Osteocyte (in vitro differentiated cells): Measurements from ENCODE around the gene CNTNAP1. TPM values are rescaled to one million over a fixed set of nuclear protein-coding genes. Genes with fewer than 3 reads are reported as not detected.

Experiments used
- DNase-seq: peaks from one replicate; pipeline ENCODE4 v3.0.0; 2021; ENCODE audit warnings: mixed read lengths; ENCODE audit not compliant: unreplicated experiment; ENCODE audit errors: extremely low spot score
- H3K27ac Mint-ChIP-seq: one replicate; pipeline ENCODE4 v1.8.0; 2021; ENCODE audit warnings: mild to moderate bottlenecking, mixed read lengths; ENCODE audit not compliant: unreplicated experiment
- H3K27me3 Mint-ChIP-seq: one replicate; pipeline ENCODE4 v1.8.0; 2021; ENCODE audit warnings: mixed read lengths; ENCODE audit not compliant: unreplicated experiment
- H3K36me3 Mint-ChIP-seq: one replicate; pipeline ENCODE4 v1.8.0; 2021; ENCODE audit warnings: mixed read lengths; ENCODE audit not compliant: unreplicated experiment
- H3K4me1 Mint-ChIP-seq: one replicate; pipeline ENCODE4 v1.8.0; 2021; ENCODE audit warnings: mixed read lengths; ENCODE audit not compliant: unreplicated experiment
- H3K4me3 Mint-ChIP-seq: one replicate; pipeline ENCODE4 v1.8.0; 2021; ENCODE audit warnings: mild to moderate bottlenecking, moderate library complexity, mixed read lengths; ENCODE audit not compliant: unreplicated experiment
- H3K9me3 Mint-ChIP-seq: one replicate; pipeline ENCODE4 v1.8.0; 2021; ENCODE audit warnings: mixed read lengths; ENCODE audit not compliant: unreplicated experiment
- total RNA-seq: library from RNA; stranded (reverse); gene quantifications from 2 replicates; pipeline ENCODE4 v1.2.1, GENCODE V29; 2021
- TF ChIP-seq, protein P1 (sequence below): fragments of 200-600 bp; sonication (generic); IDR thresholded peaks from 2 replicates; pipeline ENCODE4 v1.5.0; 2021; ENCODE audit warnings: antibody characterized with exemption, mild to moderate bottlenecking, moderate library complexity

Gene CNTNAP1
- total RNA-seq, 1 donor from 2014 or later: 35.8 TPM

DNA sequence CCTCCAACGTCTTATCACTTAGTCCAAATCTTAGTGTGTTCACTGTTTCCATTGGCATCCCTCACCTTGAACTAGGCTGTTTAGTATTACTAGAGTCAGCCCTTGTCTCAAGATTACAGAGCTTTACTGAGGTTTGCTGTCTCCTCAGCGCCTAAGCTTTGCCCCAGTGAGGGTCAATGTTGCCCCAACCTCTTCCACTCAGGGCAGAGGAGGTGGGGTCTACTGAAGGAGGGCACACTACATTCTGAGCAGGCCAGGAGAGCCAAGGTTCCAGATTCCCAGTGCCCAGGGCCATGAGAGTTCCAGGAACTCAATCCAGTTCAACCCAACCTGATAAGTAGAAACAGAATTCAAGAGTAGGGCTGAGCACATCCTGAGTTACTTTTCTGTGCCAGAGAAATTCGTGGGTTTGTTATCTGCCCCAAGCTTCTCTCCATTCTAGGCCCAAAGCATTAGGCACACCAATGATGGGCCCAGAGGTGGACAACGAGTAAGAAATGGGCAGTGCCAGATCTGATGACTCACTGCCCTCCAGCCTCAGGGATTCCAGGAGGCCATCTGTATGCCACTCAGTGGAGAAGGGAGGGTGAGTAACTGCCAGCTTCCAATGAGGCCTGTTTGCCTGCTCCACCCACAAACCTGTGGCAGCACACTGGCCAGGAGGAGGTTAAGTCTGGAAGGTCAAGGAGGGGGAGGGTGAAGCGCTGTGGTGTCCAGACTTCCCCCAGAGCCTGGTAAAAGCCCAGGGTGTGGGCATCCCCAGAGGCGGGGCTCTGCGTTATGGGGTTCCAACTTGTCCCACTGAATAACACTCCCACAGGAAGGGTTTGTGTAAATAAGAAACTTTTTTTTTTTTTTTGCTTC lies 15.0 kb upstream of the CNTNAP1 start:
- peak; percentile 89 for DNase-seq

DNA sequence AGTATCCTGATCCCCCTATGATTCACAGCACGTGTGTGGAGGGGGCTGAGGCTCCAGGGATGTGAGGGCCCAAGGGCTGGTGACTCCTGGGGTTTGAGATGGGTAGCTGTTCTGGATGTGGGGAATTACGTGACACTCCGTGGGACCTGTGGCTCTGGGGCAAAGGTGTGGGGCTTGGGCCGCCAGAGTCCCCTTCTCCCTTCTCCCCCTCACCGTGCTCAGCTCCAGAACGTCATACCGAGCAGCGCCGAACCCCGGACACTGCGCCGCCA lies 12.7 kb upstream of the CNTNAP1 start:
- DNase-seq: no peak
- H3K27me3 Mint-ChIP-seq: no peaks in the 10 kb centered on the region
- H3K36me3 Mint-ChIP-seq: peaks cover 27% of the 10 kb centered on the region
- peaks cover 39% of the 10 kb centered on the region for H3K4me1 Mint-ChIP-seq
- peak overlapping the region; percentile 2 for H3K27ac Mint-ChIP-seq
- no peak overlapping the region for H3K4me3 Mint-ChIP-seq
- no peaks in the 10 kb centered on the region for H3K9me3 Mint-ChIP-seq
- TF ChIP-seq, protein P1, sequence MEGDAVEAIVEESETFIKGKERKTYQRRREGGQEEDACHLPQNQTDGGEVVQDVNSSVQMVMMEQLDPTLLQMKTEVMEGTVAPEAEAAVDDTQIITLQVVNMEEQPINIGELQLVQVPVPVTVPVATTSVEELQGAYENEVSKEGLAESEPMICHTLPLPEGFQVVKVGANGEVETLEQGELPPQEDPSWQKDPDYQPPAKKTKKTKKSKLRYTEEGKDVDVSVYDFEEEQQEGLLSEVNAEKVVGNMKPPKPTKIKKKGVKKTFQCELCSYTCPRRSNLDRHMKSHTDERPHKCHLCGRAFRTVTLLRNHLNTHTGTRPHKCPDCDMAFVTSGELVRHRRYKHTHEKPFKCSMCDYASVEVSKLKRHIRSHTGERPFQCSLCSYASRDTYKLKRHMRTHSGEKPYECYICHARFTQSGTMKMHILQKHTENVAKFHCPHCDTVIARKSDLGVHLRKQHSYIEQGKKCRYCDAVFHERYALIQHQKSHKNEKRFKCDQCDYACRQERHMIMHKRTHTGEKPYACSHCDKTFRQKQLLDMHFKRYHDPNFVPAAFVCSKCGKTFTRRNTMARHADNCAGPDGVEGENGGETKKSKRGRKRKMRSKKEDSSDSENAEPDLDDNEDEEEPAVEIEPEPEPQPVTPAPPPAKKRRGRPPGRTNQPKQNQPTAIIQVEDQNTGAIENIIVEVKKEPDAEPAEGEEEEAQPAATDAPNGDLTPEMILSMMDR: no peak

More for the DNA sequence above, 15.0 kb upstream of the CNTNAP1 start:
- H3K36me3 Mint-ChIP-seq: peaks cover 31% of the 10 kb centered on the region
- peak overlapping the region; percentile 29 for H3K4me3 Mint-ChIP-seq
- TF ChIP-seq, protein P1: no peak
- H3K27ac Mint-ChIP-seq: peak overlapping the region; percentile 80
- H3K4me1 Mint-ChIP-seq: peaks cover 34% of the 10 kb centered on the region
- no peaks in the 10 kb centered on the region for H3K27me3 Mint-ChIP-seq
- no peaks in the 10 kb centered on the region for H3K9me3 Mint-ChIP-seq

DNA sequence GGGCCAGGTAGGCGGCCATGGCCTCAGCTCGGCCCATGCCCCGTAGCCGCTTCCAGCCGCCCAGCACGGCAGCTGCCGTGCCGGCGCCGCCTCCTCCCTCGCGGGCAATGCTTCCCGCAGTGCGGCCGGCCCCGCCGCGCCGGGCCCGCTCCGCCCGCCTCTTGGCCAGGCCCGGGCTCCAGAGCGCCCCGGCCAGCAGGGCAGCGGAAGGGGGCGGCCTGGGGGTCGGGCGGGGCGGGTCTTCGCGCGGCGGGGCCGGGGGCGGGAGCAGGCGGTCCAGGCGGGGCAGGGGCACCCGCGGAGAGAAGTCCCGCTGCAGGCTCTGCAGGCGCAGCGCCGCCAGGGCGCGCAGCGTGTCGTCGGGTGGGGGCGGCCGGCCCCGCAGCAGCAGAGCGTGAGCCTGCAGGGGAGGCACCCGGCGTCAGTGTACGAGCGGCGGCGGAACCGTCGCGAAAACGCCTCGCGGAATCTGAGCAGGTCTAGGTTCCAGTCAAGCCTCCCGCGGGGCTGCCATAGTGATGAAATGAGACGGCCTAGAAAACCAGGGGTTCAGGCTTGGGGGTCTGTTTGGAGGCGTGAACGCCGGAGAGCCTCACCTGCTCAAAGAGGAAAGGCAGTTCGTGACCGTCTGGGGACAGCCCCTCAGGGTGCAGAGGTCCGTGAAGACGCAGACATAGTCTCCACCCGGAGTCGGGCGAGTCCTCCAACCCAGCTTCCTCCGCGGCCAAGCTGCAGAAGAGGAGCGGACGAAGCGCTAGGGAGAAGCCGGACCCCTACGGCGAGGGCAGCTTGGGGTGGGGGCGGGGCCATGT lies 12.1 kb upstream of the CNTNAP1 start:
- TF ChIP-seq, protein P1: no peak
- H3K27me3 Mint-ChIP-seq: no peaks in the 10 kb centered on the region
- peaks cover 27% of the 10 kb centered on the region for H3K36me3 Mint-ChIP-seq
- H3K4me1 Mint-ChIP-seq: peaks cover 45% of the 10 kb centered on the region
- DNase-seq: no peak
- H3K27ac Mint-ChIP-seq: no peak overlapping the region
- no peaks in the 10 kb centered on the region for H3K9me3 Mint-ChIP-seq
- H3K4me3 Mint-ChIP-seq: no peak overlapping the region

DNA sequence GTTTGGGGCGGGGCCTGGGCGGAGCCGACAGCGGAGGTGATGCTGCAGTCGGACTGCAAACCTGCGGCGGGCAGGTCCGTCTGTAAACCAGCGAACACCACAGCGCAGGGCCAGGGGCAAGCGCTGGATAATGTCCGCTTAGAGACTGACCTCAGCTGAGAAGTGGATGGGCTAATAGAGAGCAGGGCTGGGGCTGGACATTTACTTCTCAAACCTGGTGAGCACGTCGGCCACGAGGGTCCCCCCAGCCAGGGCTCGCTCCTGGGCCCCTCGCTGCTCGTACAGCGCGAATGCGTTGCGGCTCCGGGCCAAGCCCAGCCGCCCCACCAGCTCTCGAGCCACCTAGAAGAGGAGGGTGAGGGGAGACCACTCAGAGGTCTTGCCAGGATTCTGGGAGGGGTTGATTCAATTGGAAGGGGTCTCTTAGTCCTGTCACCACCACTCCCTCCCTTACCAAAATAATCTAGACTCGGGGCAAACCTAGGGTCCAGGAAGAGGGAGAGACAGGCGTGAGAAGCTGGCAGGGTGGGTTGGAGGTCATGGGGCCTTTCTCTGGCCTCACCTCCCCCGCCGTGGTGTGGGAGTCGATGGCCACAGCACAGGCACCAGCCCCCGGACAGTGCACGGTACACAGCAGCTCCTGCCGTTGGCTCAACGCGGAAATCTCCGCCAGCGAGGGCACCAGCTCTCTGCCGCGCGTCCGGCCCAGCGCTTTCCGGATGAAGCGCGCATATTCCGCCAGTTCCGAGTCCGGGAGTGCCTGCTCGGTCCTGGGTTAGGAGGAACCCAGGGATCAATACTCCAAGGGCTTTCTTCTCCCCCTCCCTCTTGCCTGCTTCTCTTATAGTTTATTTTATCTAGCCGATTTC lies 11.3 kb upstream of the CNTNAP1 start:
- peaks cover 19% of the 10 kb centered on the region for H3K36me3 Mint-ChIP-seq
- DNase-seq: no peak
- H3K27me3 Mint-ChIP-seq: no peaks in the 10 kb centered on the region

More for the DNA sequence above, 11.3 kb upstream of the CNTNAP1 start:
- Mint-ChIP-seq H3K27ac (peak overlapping the region; percentile 69), H3K9me3 (no peaks in the 10 kb centered on the region), H3K4me3 (no peak overlapping the region), H3K4me1 (peaks cover 45% of the 10 kb centered on the region)
- TF ChIP-seq, protein P1: no peak
